Retinal pigment epithelial cell (primary cell): ENCODE measurements around the gene ARL15.
"Not testable (repeated sequence)": the region's sequence is repeated elsewhere in the genome, so short reads cannot be mapped to it uniquely, and the experiment has no call there.

Experiments used
- DNase-seq: peaks from one replicate; pipeline ENCODE4 v3.0.0-alpha.2; 2010; ENCODE audit warnings: low read depth
- H3K4me3 ChIP-seq: 2 replicates; pipeline ENCODE4 v1.5.1; 2011; ENCODE audit warnings: mild to moderate bottlenecking, low read length, control low read depth, moderate library complexity
- TF ChIP-seq, protein P1 (sequence below): conservative IDR thresholded peaks from 2 replicates; pipeline ENCODE4 v1.5.1; 2011; ENCODE audit warnings: low read depth, low read length, control low read depth, inconsistent platforms

The ARL15 gene

DNA sequence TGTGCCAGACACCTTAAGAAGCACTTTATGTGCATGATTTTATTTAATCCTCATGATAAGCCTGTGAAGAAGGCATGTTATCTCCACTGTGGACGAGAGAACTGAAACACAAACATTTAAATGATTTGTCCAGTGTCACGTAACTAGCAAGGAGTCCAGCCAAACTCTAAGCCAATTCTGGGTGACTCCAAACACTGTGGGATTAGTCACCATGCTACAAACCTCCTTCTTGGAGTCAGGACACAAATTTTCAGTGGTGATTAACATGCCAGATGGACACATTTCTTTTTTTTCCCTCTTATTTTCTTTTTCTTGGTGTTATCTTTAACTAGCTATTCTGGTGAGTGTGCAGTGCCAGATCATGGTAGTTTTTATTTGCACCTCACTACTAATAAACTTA is 433.1 kb downstream of the ARL15 start:
- TF ChIP-seq, protein P1, sequence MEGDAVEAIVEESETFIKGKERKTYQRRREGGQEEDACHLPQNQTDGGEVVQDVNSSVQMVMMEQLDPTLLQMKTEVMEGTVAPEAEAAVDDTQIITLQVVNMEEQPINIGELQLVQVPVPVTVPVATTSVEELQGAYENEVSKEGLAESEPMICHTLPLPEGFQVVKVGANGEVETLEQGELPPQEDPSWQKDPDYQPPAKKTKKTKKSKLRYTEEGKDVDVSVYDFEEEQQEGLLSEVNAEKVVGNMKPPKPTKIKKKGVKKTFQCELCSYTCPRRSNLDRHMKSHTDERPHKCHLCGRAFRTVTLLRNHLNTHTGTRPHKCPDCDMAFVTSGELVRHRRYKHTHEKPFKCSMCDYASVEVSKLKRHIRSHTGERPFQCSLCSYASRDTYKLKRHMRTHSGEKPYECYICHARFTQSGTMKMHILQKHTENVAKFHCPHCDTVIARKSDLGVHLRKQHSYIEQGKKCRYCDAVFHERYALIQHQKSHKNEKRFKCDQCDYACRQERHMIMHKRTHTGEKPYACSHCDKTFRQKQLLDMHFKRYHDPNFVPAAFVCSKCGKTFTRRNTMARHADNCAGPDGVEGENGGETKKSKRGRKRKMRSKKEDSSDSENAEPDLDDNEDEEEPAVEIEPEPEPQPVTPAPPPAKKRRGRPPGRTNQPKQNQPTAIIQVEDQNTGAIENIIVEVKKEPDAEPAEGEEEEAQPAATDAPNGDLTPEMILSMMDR, result no peak
- H3K4me3 ChIP-seq, result no peak overlapping the region
- DNase-seq, result no peak

GRCh38 chr5:53874409-53874808 is 436.0 kb downstream of the ARL15 start:
- TF ChIP-seq, protein P1, result no peak
- H3K4me3 ChIP-seq, result no peak overlapping the region
- DNase-seq, result no peak

DNA sequence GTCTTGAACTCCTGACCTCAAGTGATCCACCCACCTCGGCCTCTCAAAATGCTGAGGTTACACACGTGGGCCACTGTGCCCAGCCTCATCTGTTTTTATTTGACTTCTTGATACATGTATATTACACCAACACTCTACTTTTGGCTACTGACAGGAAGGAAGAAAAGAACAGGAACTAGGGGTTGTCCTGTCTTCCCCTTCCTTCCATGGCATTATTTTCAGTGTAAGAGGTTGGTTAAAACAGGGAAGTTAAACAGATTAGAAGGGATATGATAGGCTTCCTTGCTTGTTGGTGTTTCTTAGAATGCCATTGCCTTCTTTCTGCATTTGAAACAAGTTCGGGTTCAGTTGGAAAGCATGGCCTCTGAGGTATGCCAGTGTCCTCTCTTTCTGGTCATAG is 437.1 kb downstream of the ARL15 start:
- H3K4me3 ChIP-seq, result no peak overlapping the region
- DNase-seq, result no peak
- TF ChIP-seq, protein P1, result no peak

GRCh38 chr5:53871775-53872174 is 438.6 kb downstream of the ARL15 start:
- TF ChIP-seq, protein P1, result no peak
- no peak overlapping the region for H3K4me3 ChIP-seq
- DNase-seq, result no peak

- no peak overlapping the region for H3K4me3 ChIP-seq
- TF ChIP-seq, protein P1, result no peak
Observed at GRCh38 chr5:53871050-53871449, 439.3 kb downstream of the ARL15 start.

DNA sequence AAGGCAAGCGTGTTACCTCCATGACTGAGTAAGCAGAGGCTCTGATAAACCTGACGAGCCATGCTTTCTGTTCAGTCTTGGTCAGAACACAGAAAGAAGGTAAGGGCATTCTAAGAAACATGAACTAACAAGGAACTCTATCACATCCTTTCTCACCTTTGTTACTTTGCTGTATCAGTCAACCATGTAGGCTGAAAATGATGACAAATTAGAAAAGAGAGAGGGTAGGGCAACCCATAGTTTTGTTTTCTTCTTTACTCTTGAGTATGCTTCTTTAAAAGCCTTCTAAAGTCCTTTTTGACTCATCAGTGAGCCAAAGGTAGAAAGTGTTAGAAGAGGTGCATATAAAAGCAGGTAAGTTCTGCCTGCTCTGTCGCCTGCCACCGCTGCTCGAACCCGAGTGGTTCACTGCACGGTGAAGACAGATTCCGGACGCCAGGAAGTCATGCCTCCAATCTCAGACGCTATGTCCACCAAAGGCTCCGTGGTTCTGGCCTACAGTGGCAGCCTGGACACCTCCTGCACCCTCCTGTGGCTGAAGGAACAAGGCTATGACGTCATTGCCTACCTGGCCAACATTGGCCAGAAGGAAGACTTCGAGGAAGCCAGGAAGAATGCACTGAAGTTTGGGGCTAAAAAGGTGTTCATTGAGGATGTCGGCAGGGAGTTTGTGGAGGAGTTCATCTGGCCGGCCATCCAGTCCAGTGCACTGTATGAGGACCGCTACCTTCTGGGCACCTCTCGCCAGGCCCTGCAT is 451.5 kb downstream of the ARL15 start:
- H3K4me3 ChIP-seq, result no peak overlapping the region
- TF ChIP-seq, protein P1, result no peak
- no peak for DNase-seq

More at GRCh38 chr5:53871050-53871449, 439.3 kb downstream of the ARL15 start:
- no peak for DNase-seq

DNA sequence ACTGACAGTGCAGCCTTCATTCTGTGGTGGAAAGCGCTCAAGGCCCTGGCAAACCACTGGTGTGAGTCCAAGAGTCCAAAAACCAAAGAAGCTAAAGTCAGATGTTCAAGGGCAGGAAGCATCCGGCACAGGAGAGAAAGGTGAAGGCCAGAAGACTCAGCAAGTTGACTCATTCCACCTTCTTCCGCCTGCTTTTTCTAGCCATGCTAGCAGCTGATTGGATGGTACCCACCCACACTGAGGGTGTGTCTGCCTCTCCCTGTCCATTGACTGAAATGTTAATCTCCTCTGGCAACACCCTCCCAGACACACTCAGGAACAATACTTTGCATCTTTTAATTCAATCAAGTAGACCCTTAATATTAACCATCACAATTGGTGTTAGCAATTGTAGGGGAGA is 453.9 kb downstream of the ARL15 start:
- TF ChIP-seq, protein P1, result no peak

GRCh38 chr5:53836851-53837430 is 473.4 kb downstream of the ARL15 start:
- DNase-seq, H3K4me3 ChIP-seq: not testable (repeated sequence)

More for the DNA sequence above, 453.9 kb downstream of the ARL15 start:
- no peak overlapping the region for H3K4me3 ChIP-seq
- DNase-seq, result no peak
